HG03280 (cell line): ENCODE measurements around the gene NTNG1.
"Not testable (repeated sequence)": the region's sequence is repeated elsewhere in the genome, so short reads cannot be mapped to it uniquely, and the experiment has no call there.

Experiments
- ATAC-seq: cut with Tn5 transposase; IDR thresholded peaks from one replicate; pipeline ENCODE4 v1.9.1; 2021; ENCODE audit warnings: mild to moderate bottlenecking, moderate library complexity; ENCODE audit not compliant: unreplicated experiment

The NTNG1 gene

DNA sequence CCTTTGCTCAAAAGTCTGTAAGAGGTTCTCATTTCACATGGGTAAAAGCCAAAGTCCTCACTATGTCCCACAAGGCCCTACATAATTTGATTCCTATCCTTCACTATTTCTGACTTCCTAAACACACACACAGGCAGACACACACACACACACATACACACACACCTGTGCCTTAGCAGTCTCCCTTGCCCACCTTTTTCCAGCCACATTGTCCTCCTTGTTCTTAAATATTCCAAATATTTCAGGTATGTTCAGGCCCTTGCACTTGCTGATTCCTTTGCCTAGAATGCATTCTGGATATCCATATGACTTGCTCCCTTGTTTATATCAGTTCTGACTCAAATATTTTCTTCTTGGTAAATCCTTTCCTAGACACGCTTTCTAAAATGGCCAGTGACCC lies 54.6 kb downstream of the NTNG1 start:
- ATAC-seq = no peak

DNA sequence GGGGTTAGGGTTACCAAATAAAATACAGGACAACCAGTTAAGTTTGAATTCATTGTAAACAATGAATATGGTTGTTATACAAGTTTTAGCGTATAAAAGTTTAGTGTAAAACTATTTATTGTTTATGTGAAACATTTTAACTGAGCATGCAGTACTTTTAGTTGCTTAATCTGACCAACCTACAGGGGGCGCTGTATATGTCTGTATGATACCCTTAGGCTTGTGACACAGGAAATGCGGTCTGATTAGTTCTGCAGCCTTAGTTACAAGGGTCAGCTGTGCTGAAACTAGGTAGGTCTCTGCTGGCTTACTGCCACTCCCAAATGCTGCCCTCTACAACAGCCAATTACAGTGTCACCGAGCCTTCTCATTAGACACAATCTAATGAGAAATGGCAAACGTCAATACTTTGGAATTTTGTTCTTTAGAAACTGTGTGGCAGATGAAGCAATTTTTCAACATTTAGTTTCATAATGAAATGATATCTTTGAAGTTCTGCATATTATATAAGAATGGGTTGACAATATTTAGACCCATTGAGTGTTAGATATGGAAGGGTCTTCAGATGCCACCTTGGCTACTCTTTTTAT lies 56.2 kb downstream of the NTNG1 start:
- peak; percentile 94 for ATAC-seq

DNA sequence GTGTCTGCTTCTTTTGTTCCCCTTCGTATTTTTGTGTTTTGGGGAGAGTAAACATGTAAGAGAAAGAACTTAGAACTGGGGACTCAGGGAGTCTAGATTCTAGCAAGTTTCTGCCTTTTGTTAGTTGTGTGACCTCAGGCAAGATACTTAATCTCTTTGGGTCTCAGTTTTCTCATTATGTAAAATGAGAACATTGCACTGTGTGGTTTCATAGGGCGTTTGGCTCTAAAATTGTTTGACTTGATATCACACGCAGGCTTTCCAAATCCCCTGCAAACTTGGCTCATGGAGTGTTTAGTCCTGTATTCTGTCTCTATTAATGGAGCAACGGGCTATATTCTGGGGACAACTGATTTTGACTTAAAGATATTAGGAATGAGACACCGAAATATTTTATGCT lies 57.7 kb downstream of the NTNG1 start:
- no peak for ATAC-seq

DNA sequence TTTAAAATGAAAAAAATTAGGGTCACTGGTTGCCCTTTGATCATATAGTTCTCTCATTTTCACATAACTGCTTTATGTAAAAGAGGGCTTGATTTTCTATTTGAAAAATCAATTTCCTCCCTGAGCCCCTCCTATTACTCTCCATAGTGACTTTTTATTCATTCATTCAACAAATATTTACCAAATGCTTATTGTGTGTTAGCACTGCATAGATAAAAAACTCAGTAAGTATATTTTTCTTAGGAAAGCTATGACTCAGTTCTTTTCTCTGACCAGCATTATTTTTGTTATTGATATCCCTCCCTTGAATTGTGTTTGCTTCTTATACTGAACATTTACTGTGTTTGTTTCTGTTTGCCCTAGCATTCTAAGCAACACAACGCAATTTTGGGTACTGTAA lies 59.8 kb downstream of the NTNG1 start:
- no peak for ATAC-seq

DNA sequence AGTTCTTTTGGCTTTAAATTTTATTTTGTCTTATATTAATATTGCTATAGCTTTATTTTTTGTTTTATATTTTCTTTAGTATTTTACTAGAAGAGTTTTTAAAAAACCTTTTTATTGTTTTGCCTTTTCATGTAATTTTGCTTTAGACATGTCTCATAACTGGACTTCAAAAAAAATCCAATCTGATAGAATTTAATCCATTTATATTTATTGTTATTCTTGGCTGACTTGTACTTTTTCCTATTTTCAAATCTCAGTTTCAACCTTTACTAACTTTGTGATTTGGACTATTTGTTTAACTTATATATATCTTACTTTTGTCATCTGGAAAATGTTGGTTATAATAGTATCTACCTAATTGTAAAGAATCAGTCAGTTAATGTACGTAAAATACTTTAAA lies 61.2 kb downstream of the NTNG1 start:
- ATAC-seq = no peak

DNA sequence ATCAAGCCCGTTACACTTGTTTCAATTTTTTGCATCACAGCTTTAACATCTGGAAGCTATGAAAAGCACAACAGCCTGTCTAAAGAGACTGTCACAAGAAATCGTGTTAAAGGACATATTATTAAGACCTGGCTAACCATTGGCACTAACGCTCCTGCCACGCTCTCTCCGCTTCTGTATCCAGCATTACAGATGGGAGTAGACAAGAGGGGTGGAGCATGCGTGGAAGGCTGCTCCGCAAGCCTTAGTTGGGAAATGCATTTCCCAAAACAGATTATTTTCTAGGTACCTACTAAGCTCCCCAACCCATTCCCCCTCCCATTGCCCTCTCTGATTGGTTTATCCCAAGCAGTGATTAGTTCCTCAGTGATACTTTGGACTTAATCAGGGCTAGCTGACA lies 72.4 kb downstream of the NTNG1 start:
- no peak for ATAC-seq

DNA sequence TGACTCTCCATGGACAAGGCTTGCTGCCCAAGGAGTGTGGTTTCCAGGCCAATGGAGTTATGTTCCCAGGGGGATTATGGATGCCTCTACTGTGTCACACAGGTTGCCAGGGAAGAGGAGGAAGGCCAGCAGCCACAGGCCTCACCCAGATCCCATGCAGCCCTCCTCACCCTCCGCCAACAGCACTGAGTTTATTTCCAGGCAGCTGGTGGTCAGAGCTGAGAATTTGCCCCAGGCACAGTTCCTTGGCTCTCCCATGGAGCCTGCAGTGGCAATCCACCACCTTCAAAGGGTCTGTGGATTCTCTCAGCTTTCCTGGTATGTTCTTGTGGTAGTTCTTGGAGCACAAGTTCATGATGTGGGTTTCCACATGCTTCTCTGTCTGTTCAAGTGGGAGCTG lies 79.2 kb downstream of the NTNG1 start:
- no peak for ATAC-seq

DNA sequence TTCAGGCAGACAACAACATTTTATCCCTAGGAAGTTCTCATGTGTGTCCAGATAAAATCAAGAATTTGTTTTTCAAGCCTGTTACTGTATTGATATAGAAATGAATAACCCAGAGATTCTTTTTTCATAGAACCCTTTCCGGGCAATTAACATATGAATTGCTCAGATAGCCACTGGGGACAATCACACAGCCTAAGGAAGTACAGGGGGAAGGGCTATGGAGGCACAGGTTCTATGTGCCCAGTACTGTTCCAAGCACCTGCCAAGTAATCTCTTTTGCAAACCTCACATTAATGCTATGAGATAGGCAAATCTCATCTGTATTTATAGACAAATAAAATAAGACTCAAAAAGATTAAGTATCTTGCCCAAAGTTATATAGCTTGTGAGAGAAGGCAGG lies 84.9 kb downstream of the NTNG1 start:
- ATAC-seq = no peak

DNA sequence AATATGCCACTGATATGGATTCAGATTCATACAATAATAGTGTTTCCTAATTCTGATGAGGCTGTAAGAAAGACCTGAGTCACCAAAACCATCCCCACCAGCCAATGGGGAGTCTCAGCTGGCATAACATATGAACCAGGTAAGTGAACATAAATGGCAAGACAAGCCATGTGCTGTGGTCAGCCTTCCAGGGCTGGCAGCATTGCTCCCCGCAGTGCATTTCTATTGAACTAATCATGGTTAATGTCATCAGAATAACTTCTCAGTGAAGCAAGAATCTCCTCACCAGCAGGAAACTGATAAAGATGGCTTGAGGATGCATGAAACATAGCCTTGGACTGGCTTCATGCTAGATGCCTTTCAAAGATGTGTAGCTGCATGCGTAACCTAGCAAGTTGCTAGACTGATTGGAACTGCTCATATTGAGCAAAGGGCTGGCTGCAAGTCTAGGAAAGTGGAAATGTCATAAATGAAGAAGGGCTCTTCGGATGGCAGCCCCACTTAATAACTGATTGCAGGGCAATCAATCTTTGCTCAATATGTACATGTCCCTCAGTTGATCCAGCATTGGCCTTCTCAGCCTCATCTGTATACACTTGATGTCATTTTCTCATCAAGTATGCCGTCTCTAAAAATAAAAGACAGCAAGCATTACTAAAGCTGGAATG lies 88.0 kb downstream of the NTNG1 start:
- ATAC-seq = no peak

DNA sequence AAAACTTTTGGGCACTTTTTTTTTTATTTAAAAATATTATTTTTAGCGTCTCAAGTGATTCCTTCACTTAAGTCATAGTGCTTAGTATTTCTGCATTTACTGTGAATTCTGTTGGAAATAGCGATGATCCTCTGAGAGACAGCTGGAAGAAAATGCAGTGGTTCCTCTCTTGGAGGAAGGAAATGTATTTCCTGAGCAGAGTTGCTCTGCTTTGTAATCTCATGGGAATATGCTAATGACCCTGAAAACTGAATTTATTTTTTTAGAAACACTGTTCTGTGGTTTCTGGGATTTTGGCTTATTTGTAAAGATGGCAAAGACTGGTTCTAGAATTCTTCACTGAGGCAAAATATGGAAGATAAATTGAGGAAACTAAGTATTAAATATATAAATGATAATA lies 88.9 kb downstream of the NTNG1 start:
- no peak for ATAC-seq

DNA sequence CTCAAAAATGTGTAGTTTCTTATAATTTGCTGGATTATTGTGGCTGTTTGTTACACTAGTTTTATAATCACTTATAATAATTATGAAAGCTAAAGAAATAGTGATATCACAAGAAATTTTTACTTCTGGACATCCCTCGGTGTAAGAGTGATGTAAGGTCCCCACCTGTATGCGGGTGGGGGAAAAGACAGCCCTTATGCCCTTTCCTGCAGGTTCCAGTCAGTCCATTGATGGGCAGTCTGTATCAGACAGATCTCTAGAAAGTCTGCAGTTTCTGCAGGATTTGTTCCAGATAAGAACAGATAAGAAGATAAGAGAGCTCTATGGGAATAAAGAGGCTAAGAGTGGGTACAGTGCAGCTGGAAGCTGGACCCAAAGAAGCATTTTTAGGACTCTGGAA lies 89.3 kb downstream of the NTNG1 start:
- no peak for ATAC-seq

DNA sequence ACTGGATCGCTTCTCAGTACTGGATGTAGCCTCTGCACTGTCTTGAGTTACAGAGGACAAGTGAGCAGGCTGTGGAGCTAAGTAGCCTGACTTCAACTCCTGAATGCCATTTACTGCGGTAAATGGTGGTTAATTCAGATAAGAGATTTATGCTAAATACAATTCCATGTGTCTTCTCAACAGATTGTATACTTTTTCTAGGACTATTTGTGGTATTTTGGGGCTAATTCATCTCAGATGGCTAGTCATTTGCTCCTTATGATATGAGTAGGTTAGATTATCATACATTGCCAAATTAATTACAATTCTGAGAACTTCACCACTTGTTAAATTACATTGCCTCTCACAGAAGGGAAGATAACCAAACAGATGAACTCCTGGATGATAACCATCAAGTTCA lies 90.5 kb downstream of the NTNG1 start:
- no peak for ATAC-seq

DNA sequence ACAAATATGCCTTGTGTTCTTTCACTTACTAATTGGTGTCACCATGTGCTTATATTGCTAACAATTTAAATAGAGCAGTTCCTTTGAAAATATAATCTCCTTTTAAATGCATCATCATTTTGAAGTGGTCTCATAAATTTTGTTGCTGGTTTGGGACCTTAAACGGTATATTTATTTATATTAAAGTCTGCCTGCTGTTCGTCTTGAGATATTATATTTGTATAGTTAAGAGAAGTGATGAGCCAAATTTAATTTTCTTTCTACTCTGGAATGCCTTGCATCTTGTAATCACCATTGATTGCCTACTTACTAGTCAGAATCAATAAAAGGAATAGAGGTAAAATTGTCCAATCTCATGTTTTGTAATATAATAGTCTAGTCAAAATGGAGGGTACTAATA lies 91.6 kb downstream of the NTNG1 start:
- no peak for ATAC-seq

DNA sequence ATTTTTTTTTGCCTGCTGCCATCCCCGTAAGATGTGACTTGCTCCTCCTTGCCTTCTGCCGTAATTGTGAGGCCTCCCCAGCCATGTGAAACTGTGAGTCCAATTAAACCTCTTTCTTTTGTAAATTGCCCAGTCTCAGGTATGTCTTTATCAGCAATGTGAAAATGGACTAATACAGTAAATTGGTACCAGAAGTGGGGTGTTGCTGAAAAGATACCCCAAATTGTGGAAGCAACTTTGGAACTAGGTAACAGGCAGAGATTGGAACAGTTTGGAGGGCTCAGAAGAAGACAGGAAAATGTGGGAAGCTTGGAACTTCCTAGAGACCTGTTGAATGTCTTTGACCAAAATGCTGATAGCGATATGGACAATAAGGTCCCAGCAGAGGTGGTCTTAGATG lies 95.9 kb downstream of the NTNG1 start:
- ATAC-seq = not testable (repeated sequence)

DNA sequence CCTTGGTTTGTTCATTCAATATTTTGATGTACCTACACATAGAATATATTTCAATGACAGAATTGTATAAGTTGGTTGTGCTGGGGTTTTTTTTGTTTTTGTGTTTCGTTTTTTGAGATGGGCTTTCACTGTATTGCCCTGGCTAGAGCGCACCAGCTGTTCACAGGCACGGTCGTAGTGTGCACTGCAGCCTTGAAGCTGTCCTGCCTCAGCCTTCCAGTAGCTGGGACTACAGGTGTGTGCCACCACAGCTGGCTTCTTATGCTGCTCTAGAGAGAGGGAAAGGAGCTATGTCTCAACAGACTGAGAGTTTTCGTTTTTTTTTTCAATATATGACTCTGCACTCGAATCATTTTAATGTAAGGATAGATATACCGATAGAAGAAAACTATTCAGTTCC lies 102.6 kb downstream of the NTNG1 start:
- no peak for ATAC-seq

DNA sequence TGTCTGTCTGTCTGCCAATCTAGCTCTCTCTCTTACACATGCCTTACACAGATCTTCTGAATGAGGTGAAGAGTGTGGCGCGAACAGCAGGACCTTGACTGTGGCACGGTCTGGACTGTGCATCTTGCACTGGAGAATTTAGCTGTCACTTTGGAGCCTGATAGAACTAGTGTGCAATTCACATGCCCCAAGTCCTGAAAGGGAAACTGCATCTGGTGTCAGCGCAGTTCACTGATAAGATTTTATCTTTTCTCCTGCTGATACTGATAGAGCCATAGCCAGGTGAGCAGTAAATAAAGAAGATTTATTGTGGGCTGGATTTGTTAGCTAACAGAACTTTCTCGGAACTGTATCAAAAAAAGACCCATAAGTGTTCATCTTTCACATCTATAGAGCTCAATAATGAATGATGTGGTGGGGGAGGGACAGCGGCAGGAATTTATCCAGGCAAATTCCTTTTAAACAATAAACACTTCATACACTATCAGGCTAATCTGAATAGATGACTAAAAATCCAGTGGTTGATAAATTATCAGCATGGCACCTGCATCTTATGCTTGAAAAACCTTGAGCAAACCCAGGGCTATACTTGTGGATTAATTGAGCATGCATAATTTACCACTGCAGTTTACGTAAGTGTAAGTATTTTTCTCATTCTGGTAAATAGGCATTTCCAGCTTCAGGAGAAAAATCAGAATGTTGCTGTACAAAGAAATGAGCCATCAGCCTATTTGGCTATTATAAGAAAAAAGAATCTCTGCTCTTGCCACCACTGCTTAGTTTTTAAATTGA lies 104.1 kb downstream of the NTNG1 start:
- ATAC-seq = no peak

DNA sequence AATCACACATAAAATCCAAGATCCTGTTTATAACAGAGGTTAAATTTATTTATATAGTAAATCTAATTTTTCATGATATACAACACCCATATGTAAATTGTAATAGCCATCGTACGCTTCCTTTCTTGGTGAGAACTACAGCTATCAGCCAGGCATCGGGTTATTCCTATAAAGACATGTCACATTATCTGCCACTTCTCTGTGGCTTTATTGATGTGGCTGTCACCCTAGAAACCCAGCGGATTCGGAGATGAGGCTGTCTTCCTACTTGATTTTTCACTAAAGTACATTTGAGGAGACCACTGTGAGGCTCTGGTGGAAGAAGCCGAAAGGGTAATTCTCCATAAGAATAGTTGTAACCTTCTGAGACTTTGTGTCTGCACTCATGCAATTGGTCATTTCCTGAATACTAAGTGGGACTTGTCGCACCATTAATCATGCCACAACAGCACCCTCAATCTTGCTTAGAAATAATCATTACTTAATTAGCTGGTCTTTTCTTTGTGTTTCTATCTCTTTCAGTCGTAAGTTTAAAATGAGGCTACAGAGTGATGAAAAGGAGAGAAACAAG lies 106.0 kb downstream of the NTNG1 start:
- ATAC-seq = no peak

DNA sequence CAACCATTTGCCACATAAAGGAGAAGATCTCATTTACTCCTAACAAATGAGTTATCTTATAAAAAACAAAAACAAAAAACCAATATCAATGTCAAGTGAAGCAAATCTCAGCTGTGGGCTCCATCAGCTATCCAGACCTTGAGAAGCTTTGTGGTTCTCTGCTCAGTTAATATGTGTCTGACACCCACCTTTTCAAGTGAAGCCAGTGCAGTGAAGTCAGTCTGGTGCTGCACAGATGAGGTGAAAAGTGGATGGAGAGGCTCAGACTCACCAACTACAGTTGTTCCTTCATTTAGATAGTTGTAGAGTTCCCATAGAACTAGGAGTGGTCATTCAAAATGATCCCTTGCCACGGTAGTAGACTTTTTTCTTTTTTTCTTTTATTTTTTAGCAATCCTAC lies 106.8 kb downstream of the NTNG1 start:
- no peak for ATAC-seq

DNA sequence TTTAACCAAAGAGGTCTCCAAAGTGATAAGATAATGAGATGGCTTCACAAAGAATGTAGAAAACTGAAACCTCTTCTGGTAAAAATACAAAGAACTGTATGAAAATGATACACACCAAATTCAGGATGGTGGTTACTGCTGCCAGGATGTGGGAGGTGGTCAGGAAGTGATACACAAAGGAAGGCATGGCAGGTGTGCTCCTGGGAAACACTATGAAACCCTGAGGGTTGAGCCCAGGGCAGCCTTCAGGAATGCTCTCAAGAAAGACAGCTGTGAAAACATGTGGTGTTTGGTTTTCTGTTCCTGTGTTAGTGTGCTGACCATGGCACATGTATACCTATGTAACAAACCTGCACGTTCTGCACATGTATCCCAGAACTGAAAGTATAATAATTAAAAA lies 109.3 kb downstream of the NTNG1 start:
- ATAC-seq = no peak

DNA sequence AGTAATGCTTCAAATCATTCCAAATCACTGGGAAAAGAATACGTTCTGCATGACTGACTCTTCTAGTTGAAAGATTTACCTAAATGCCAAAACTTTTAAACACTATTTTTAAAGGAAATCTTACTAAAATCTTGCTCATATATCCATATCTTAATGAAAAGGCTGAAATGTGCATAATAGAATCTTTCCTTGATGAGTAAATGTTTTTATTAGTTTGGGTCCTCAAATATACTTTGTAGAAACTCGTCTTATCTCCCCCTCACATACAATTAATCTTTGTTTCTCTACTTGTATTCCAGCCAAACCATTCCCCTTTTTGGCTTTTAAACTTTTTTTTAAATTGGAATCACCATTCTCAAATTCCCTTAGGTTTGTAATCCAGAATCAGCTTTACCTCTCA lies 110.2 kb downstream of the NTNG1 start:
- ATAC-seq = no peak

DNA sequence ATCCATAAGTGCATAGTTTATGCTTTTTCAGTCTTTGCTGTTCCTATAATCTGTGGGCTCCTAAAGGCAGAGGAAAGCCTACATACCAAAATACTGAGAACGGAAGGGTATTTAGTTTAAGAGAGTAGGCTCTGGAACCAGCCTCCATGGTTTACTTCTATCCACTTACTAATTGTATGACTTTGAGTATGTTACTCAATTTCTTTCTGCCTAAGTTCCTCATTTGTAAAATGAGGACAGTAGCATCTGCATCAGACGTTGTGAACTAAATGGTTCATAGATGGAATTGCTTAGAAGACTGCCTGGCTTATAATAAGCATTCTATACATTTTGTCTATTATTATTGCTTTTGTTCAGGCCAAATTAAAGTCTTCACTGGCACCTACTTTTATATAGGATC lies 111.0 kb downstream of the NTNG1 start:
- ATAC-seq = no peak

DNA sequence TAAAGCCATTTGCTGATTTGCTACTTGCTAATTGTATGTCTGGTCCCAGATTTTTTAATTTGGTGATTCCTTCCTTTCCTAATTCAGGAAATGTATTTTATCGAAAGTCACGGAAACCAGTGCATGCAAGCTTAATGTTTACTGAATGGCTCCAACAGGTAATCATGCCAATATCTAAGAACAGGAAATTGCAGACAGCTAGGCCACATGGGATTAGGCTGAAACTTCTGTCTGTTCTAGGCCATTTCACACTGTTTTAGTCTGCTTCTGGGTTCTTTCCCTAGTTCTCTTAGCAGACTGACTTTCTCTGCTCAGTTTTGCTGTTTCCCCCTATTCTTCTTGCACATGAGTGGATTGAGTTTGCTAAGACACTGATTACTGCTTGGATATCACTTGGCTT lies 111.4 kb downstream of the NTNG1 start:
- ATAC-seq = no peak
